ENCODE data around the gene RBM7. TPM values are rescaled to one million over a fixed set of nuclear protein-coding genes. Genes with fewer than 3 reads are reported as not detected.

RBM7 gene
- total and polyA plus RNA-seq, 4 donors = 7.9 to 57.3 (median 24.2) TPM

- no peaks in the 10 kb centered on the region for H3K27me3 ChIP-seq (ENCODE audit: control insufficient read depth in 3 of 3, insufficient read depth in 3 of 3, low read length in 2 of 3)
- H3K4me3 ChIP-seq = no peak overlapping the region
- H3K9ac ChIP-seq (ENCODE audit: insufficient read depth in 1 of 2, low read length in 2 of 2) = no peak overlapping the region
- no peaks in the 10 kb centered on the region for H3K36me3 ChIP-seq (ENCODE audit: control insufficient read depth in 4 of 4, insufficient read depth in 4 of 4, low read length in 4 of 4)
- no peak for ATAC-seq (ENCODE audit: insufficient read depth, low FRiP score)
- peaks cover 0 to 6% (median 0%) of the 10 kb centered on the region in 5 donors for H3K4me1 ChIP-seq (ENCODE audit: control insufficient read depth in 5 of 5, insufficient read depth in 5 of 5, low read length in 5 of 5)
- H3K27ac ChIP-seq (ENCODE audit: low read depth in 1 of 2, low read length in 1 of 2) = no peak overlapping the region
- no peak for TF ChIP-seq CTCF (IDR thresholded peaks at IDR 0.05; ENCODE audit: control extremely low read depth, extremely low read depth)
- 65 to 66% methylated on average over 4 of the region's 4 CpGs for WGBS, 2 donors
- no peak for DNase-seq
- H3K9me3 ChIP-seq (ENCODE audit: control insufficient read depth in 4 of 4, insufficient read depth in 3 of 4, low read length in 3 of 4) = no peaks in the 10 kb centered on the region
Measured at GRCh38 chr11:114433376-114433775, 32.9 kb downstream of the RBM7 start.

- ATAC-seq (ENCODE audit: insufficient read depth, low FRiP score) (no peak), DNase-seq (peak; percentile 18 to 46 (median 31))
- Histone ChIP-seq H3K27ac (ENCODE audit: low read depth in 1 of 2, low read length in 1 of 2) (peak overlapping the region; percentile 4 to 48), H3K36me3 (ENCODE audit: control insufficient read depth in 4 of 4, insufficient read depth in 4 of 4, low read length in 4 of 4) (no peaks in the 10 kb centered on the region), H3K4me1 (ENCODE audit: control insufficient read depth in 5 of 5, insufficient read depth in 5 of 5, low read length in 5 of 5) (peaks cover 0 to 14% (median 9%) of the 10 kb centered on the region in 5 donors), H3K9me3 (ENCODE audit: control insufficient read depth in 4 of 4, insufficient read depth in 3 of 4, low read length in 3 of 4) (no peaks in the 10 kb centered on the region), H3K9ac (ENCODE audit: insufficient read depth in 1 of 2, low read length in 2 of 2) (no peak overlapping the region), H3K4me3 (no peak overlapping the region), H3K27me3 (ENCODE audit: control insufficient read depth in 3 of 3, insufficient read depth in 3 of 3, low read length in 2 of 3) (no peaks in the 10 kb centered on the region)
- no peak for TF ChIP-seq CTCF (IDR thresholded peaks at IDR 0.05; ENCODE audit: control extremely low read depth, extremely low read depth)
- WGBS, 2 donors = 61 to 79% methylated on average over 6 of the region's 6 CpGs
Measured at GRCh38 chr11:114438303-114438702, 37.8 kb downstream of the RBM7 start.

GRCh38 chr11:114439229-114440120, 39.0 kb downstream of the RBM7 start, which contains the start of gene REXO2:
TSS of gene REXO2 (plus strand) at chr11:114439467. CDS start at chr11:114439529, 62 bp downstream.
- WGBS, 2 donors = 0% methylated on average over 63 to 64 of the region's 64 CpGs
- Histone ChIP-seq H3K27me3 (ENCODE audit: control insufficient read depth in 3 of 3, insufficient read depth in 3 of 3, low read length in 2 of 3) (no peaks in the 10 kb centered on the region), H3K4me3 (peak within 1 kb of the TSS; percentile 99), H3K27ac (ENCODE audit: low read depth in 1 of 2, low read length in 1 of 2) (peak within 1 kb of the TSS; percentile 87 to 91), H3K9me3 (ENCODE audit: control insufficient read depth in 4 of 4, insufficient read depth in 3 of 4, low read length in 3 of 4) (no peaks in the 10 kb centered on the region), H3K36me3 (ENCODE audit: control insufficient read depth in 4 of 4, insufficient read depth in 4 of 4, low read length in 4 of 4) (peaks cover 0 to 6% (median 3%) of the 10 kb centered on the region in 4 donors), H3K4me1 (ENCODE audit: control insufficient read depth in 5 of 5, insufficient read depth in 5 of 5, low read length in 5 of 5) (peaks cover 0 to 14% (median 10%) of the 10 kb centered on the region in 5 donors), H3K9ac (ENCODE audit: insufficient read depth in 1 of 2, low read length in 2 of 2) (peak within 1 kb of the TSS; percentile 57 to 60)
- DNase-seq = peak; percentile 93 to 97 (median 94)
- peak; percentile 27 for TF ChIP-seq CTCF (IDR thresholded peaks at IDR 0.05; ENCODE audit: control extremely low read depth, extremely low read depth)
- ATAC-seq (ENCODE audit: insufficient read depth, low FRiP score) = peak; percentile 99
